Kidney epithelial cell (primary cell): ENCODE data around the gene INO80. TPM values are rescaled to one million over a fixed set of nuclear protein-coding genes. Genes with fewer than 3 reads are reported as not detected.

Experiments
- DNase-seq: peaks from one replicate; pipeline ENCODE4 v3.0.0-alpha.2; 2010; ENCODE audit warnings: low read depth
- H3K27me3 ChIP-seq: 2 replicates; pipeline ENCODE4 v1.6.0; 2011; ENCODE audit warnings: low read length; ENCODE audit not compliant: control insufficient read depth, insufficient read depth
- H3K36me3 ChIP-seq: 2 replicates; pipeline ENCODE4 v1.5.1; 2011; ENCODE audit warnings: low read length; ENCODE audit not compliant: control insufficient read depth, insufficient read depth
- H3K4me3 ChIP-seq: 2 replicates; pipeline ENCODE4 v1.5.1; 2011; ENCODE audit warnings: low read depth, mild to moderate bottlenecking, control low read depth, low read length
- total RNA-seq: library from RNA; depleted of rRNA; stranded (reverse); fragments of >200 nt; gene quantifications from 2 replicates; pipeline ENCODE4 v1.2.3, GENCODE V29; 2015
- TF ChIP-seq, protein P1 (sequence below): IDR thresholded peaks from 2 replicates; pipeline ENCODE4 v1.5.1; 2011; ENCODE audit warnings: mild to moderate bottlenecking, moderate library complexity, low read length, control low read depth, inconsistent platforms; ENCODE audit not compliant: insufficient read depth, poor library complexity, severe bottlenecking

The INO80 gene
- total RNA-seq, 1 donor from 2014 or later: 26.7 TPM

DNA sequence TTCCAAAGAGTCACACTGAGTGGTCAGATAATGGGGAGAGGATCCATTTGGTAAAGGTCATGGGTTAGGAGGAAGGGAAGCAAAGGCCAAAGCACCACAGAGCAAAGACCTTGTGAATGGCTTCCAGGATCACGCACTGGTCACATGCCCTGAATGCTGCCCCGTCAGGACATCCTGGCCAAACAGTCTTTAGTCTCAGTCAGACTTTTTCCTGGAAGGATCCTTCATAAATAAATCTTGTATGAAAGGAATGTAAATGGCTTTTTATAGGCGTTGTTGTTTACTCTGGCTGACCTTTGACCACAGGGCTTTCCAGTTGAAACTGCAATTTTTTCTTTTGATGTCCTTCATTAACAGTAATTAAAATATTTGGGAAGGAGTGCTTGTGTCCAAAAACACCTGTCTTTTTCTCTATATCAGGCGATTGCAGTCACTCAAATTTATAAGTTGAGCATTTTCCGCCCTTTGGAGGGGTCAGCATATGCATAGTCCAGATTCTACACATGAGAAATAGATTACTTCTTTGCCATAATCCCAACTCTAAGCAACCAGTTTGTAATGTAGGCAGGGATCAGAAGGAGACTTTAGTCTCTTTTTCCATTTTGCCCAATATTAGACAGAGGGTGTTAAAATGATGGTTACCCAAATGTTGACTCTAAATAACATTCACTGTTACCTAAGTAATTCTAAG is 114.4 kb downstream of the INO80 start:
- no peak for DNase-seq
- TF ChIP-seq, protein P1, sequence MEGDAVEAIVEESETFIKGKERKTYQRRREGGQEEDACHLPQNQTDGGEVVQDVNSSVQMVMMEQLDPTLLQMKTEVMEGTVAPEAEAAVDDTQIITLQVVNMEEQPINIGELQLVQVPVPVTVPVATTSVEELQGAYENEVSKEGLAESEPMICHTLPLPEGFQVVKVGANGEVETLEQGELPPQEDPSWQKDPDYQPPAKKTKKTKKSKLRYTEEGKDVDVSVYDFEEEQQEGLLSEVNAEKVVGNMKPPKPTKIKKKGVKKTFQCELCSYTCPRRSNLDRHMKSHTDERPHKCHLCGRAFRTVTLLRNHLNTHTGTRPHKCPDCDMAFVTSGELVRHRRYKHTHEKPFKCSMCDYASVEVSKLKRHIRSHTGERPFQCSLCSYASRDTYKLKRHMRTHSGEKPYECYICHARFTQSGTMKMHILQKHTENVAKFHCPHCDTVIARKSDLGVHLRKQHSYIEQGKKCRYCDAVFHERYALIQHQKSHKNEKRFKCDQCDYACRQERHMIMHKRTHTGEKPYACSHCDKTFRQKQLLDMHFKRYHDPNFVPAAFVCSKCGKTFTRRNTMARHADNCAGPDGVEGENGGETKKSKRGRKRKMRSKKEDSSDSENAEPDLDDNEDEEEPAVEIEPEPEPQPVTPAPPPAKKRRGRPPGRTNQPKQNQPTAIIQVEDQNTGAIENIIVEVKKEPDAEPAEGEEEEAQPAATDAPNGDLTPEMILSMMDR: no peak
- Histone ChIP-seq H3K36me3 (no peaks in the 10 kb centered on the region), H3K27me3 (no peaks in the 10 kb centered on the region), H3K4me3 (no peak overlapping the region)

- DNase-seq: no peak
- no peaks in the 10 kb centered on the region for H3K36me3 ChIP-seq
- H3K27me3 ChIP-seq: no peaks in the 10 kb centered on the region
- TF ChIP-seq, protein P1: no peak
- H3K4me3 ChIP-seq: no peak overlapping the region
These were observed 116.9 kb downstream of the INO80 start for GRCh38 chr15:40999190-40999589.

DNA sequence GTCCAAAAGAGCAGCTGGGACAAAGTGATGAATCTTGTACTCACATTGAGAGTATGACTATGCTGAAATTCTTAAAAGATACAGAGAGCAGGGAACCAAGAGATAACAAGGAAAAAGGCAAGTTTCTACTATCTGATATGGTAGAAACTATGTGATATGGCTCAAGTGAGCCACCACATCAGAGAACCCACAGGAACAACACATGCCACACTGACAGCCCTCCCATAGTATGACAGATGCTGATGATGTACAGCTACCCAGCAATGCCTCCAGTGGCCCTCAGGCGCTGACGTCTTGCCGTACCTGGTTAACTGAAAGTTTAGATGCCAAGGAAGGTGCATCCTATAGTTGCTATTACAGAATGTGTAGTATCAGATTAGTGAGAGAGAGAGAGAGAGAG is 120.4 kb downstream of the INO80 start:
- TF ChIP-seq, protein P1: no peak
- Histone ChIP-seq H3K36me3 (no peaks in the 10 kb centered on the region), H3K4me3 (no peak overlapping the region), H3K27me3 (no peaks in the 10 kb centered on the region)
- DNase-seq: no peak

DNA sequence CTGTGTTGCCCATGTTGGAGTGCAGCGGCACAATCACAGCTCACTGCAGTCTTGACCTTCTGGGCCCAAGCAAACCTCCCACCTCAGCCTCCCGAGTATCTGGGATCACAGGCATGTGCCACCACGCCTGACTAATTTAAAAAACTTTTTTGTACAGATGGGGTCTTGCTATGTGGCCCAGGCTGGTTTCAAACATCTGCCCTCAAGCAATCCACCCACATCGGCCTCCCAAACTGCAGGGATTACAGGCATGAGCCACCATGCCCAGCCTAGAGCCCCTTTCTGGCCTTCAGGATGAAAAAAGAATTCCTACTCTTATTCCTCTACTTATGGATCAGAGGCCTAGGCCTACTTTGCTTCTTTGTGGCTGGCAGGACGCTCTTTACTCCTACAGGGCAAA is 123.3 kb downstream of the INO80 start:
- Histone ChIP-seq H3K27me3 (no peaks in the 10 kb centered on the region), H3K4me3 (no peak overlapping the region), H3K36me3 (no peaks in the 10 kb centered on the region)
- no peak for DNase-seq
- TF ChIP-seq, protein P1: no peak

- Histone ChIP-seq H3K36me3 (no peaks in the 10 kb centered on the region), H3K27me3 (no peaks in the 10 kb centered on the region), H3K4me3 (no peak overlapping the region)
- TF ChIP-seq, protein P1: no peak
- no peak for DNase-seq
These were observed 123.8 kb downstream of the INO80 start for GRCh38 chr15:40992241-40992741.

DNA sequence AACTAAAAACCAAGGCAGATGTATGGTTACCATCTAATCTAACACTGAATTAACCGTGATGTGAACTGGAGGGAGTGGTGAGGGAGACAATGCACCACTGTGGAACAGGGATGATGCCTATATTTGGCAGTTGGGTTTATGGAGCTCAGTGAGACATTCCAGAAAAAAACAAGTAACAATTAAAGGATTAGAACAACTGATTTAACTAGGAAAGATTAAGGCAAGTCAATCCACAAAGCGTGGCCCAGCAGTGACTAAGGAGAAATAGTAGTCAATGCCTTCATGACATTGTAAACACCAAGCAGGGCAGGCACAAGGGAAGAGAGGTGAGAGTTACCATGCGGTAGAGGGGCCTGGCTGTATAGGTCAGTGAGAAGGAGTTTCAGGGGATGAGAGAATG is 124.7 kb downstream of the INO80 start:
- DNase-seq: no peak
- no peak overlapping the region for H3K4me3 ChIP-seq
- TF ChIP-seq, protein P1: no peak
- H3K36me3 ChIP-seq: no peaks in the 10 kb centered on the region
- no peaks in the 10 kb centered on the region for H3K27me3 ChIP-seq
